Psoas muscle (tissue), 8 donors: ENCODE measurements around the gene FKBP2. TPM values are rescaled to one million over a fixed set of nuclear protein-coding genes. Genes with fewer than 3 reads are reported as not detected.

Source experiments
- ATAC-seq, 4 donors: fragments of 200-7000 bp; cut with Tn5 transposase; one replicate each; pipeline ENCODE4 v1.9.1; 2020; ENCODE audit warnings: moderate library complexity in 3 of 4, mild to moderate bottlenecking in 2 of 4
- DNase-seq, 2 donors: peaks; one replicate each; pipeline ENCODE4 v3.0.0-alpha.2; 2020
- H3K27ac ChIP-seq: fragments of 200-600 bp; one replicate; pipeline ENCODE4 v1.8.0; 2022
- H3K27me3 ChIP-seq, 3 donors: fragments of 200-600 bp in 1 of 3; one replicate each; pipeline versions ENCODE4 v1.6.1 to v1.8.0; 2013 to 2022; ENCODE audit warnings: low read length in 2 of 3, mild to moderate bottlenecking in 2 of 3, moderate library complexity in 1 of 3; ENCODE audit not compliant: insufficient read depth in 3 of 3
- H3K36me3 ChIP-seq, 2 donors: fragments of 200-600 bp in 1 of 2; one replicate each; pipeline versions ENCODE4 v1.6.1 to v1.8.0; 2013 to 2022; ENCODE audit warnings: low read depth in 1 of 2, mild to moderate bottlenecking in 1 of 2, moderate library complexity in 1 of 2; ENCODE audit not compliant: insufficient read depth in 1 of 2
- H3K4me1 ChIP-seq: fragments of 200-600 bp; one replicate; pipeline ENCODE4 v1.8.0; 2022
- H3K4me3 ChIP-seq: fragments of 200-600 bp; one replicate; pipeline ENCODE4 v1.8.0; 2022; ENCODE audit warnings: mild to moderate bottlenecking
- H3K9me3 ChIP-seq: fragments of 200-600 bp; one replicate; pipeline ENCODE4 v1.8.0; 2022
- CTCF ChIP-seq: fragments of 200-600 bp; IDR thresholded peaks from one replicate; pipeline ENCODE4 v1.8.0; 2022; ENCODE audit warnings: antibody characterized with exemption
- WGBS, 3 donors: extraction: QIAGEN DNeasy Blood & Tissue Kit; methylation state at CpG; one replicate each; pipeline versions ENCODE4 v1.1.6 to v1.1.7; 2013; 5-methylcytosine and 5-hydroxymethylcytosine counted together
- intact Hi-C, 2 donors: fragments of 100-400 bp; cut with DNase I; formaldehyde crosslinking; loops; one replicate each; pipeline versions ENCODE4 v1.11.0 to v1.14.2; 2022
- polyA plus RNA-seq, 3 donors: library from polyadenylated mRNA; stranded (reverse); fragments of 200-250 nt; gene quantifications; one replicate each; pipeline ENCODE4 v1.2.3, GENCODE V29; 2013
- total RNA-seq, 4 donors: library from RNA; stranded (reverse); fragmentation: NEBNext Ultra II Directional in 2 of 4; extraction: Animal tissue kit (Norgen Biotek cat#: 25700) in 2 of 4; gene quantifications; one replicate each; pipeline versions ENCODE4 v1.2.1 to v1.2.4, GENCODE V29; 2021 to 2023
- donor health status: healthy with polysubstance abuse.
- donor health status: DM: no; HTN: no; CAD: no; lungs with moderate emphysema.
- donor health status: Bipolar disorder and iron deficiency.
- donor health status: healthy.
- donor health status: DM: yes; HTN: yes; CAD: no.
- donor health status: DM: no; HTN: no; CAD: no.
- donor health status: DM: no; HTN: no; CAD: no.
- donor health status: DM: yes; HTN: yes; CAD: no.

The FKBP2 gene
- total and polyA plus RNA-seq, 7 donors = 17.8 to 228 (median 26.6) TPM

GRCh38 chr11:64253481-64253880 lies 12.6 kb downstream of the FKBP2 start:
- intact Hi-C loops = loop anchor here in 1 of 2 donors (2.0 to 5.0 kb wide), 2 partner anchors 15 to 49 kb away; partner anchors contain the start of gene CATSPERZ
- DNase-seq (peak; percentile 58 to 83), ATAC-seq (peak; percentile 30 to 63 (median 38))
- no peak for TF ChIP-seq CTCF
- Histone ChIP-seq H3K36me3 (peaks cover 0 to 41% of the 10 kb centered on the region in 2 donors), H3K27ac (peak overlapping the region; percentile 6), H3K4me1 (peaks cover 29% of the 10 kb centered on the region), H3K27me3 (no peaks in the 10 kb centered on the region), H3K9me3 (no peaks in the 10 kb centered on the region), H3K4me3 (peak overlapping the region; percentile 89)
- WGBS, 3 donors = 22 to 45% (median 25%) methylated on average over 5 of the region's 5 CpGs

GRCh38 chr11:64254326-64254725 lies 13.4 kb downstream of the FKBP2 start:
- intact Hi-C loops = loop anchor here in 1 of 2 donors (5.0 kb wide), 1 partner anchor 48 kb away; the partner anchor contains the start of gene CATSPERZ
- 84 to 89% (median 86%) methylated on average over 6 to 7 of the region's 7 CpGs for WGBS, 3 donors

GRCh38 chr11:64255135-64256128 lies 14.5 kb downstream of the FKBP2 start:
- intact Hi-C loops = no loop called here
- DNase-seq = no peak
- no peak overlapping the region for H3K4me3 ChIP-seq
- no peak for ATAC-seq
- H3K27ac ChIP-seq = no peak overlapping the region
- H3K27me3 ChIP-seq = no peaks in the 10 kb centered on the region
- TF ChIP-seq CTCF = no peak
- H3K4me1 ChIP-seq = peaks cover 29% of the 10 kb centered on the region
- H3K36me3 ChIP-seq = peaks cover 0 to 57% of the 10 kb centered on the region in 2 donors
- 90 to 93% (median 92%) methylated on average over 35 of the region's 35 CpGs for WGBS, 3 donors
- no peaks in the 10 kb centered on the region for H3K9me3 ChIP-seq

More at GRCh38 chr11:64254326-64254725, 13.4 kb downstream of the FKBP2 start:
- no peaks in the 10 kb centered on the region for H3K27me3 ChIP-seq
- DNase-seq = peak in 1 of 2 donors; percentile 53
- H3K27ac ChIP-seq = no peak overlapping the region
- no peak overlapping the region for H3K4me3 ChIP-seq
- no peaks in the 10 kb centered on the region for H3K9me3 ChIP-seq
- H3K4me1 ChIP-seq = peaks cover 29% of the 10 kb centered on the region
- no peak for ATAC-seq
- peaks cover 0 to 49% of the 10 kb centered on the region in 2 donors for H3K36me3 ChIP-seq
- no peak for TF ChIP-seq CTCF

GRCh38 chr11:64256300-64256699 lies 15.4 kb downstream of the FKBP2 start:
- H3K27ac ChIP-seq = no peak overlapping the region
- intact Hi-C loops = no loop called here
- no peaks in the 10 kb centered on the region for H3K9me3 ChIP-seq
- no peak for ATAC-seq
- no peak for DNase-seq
- no peaks in the 10 kb centered on the region for H3K27me3 ChIP-seq
- no peak overlapping the region for H3K4me3 ChIP-seq
- WGBS, 3 donors = 84 to 88% (median 86%) methylated on average over 15 of the region's 15 CpGs
- no peak for TF ChIP-seq CTCF
- H3K4me1 ChIP-seq = peaks cover 24% of the 10 kb centered on the region
- H3K36me3 ChIP-seq = peaks cover 0 to 62% of the 10 kb centered on the region in 2 donors
